ENCODE measurements around the gene CHN2.

GRCh38 chr7:29391262-29391661, 196.7 kb downstream of the CHN2 start:
- TF ChIP-seq CTCF (IDR thresholded peaks at IDR 0.05 in 2 of 3, conservative IDR thresholded peaks at IDR 0.05 in 1 of 3; ENCODE audit: borderline replicate concordance in 1 of 3, insufficient read depth in 1 of 3, low read depth in 2 of 3, low read length in 2 of 3) (no peak), EZH2phosphoT487 (IDR thresholded peaks at IDR 0.05; ENCODE audit: borderline replicate concordance) (no peak), POLR2A (IDR thresholded peaks at IDR 0.05; ENCODE audit: borderline replicate concordance, extremely low read depth, insufficient read depth, insufficient read length) (no peak), EZH2 (IDR thresholded peaks at IDR 0.05) (no peak)

All from HCT116 (cell line).